Muscle of leg (tissue), 11 donors: ENCODE results near the gene TMOD1. TPM values are rescaled to one million over a fixed set of nuclear protein-coding genes. Genes with fewer than 3 reads are reported as not detected.

Source experiments
- DNase-seq: peaks from one replicate; pipeline ENCODE4 v3.0.0; 2013
- H3K27ac ChIP-seq: one replicate; pipeline ENCODE4 v1.5.1; 2013; ENCODE audit warnings: mild to moderate bottlenecking, low read length, control low read depth
- H3K27me3 ChIP-seq: one replicate; pipeline ENCODE4 v1.6.1; 2013; ENCODE audit warnings: low read length; ENCODE audit not compliant: control insufficient read depth, insufficient read depth
- H3K36me3 ChIP-seq: one replicate; pipeline ENCODE4 v1.6.1; 2013; ENCODE audit warnings: low read length; ENCODE audit not compliant: control insufficient read depth, insufficient read depth
- H3K4me1 ChIP-seq: one replicate; pipeline ENCODE4 v1.6.1; 2013; ENCODE audit warnings: low read length; ENCODE audit not compliant: control insufficient read depth, insufficient read depth
- H3K4me3 ChIP-seq: one replicate; pipeline ENCODE4 v1.5.1; 2013; ENCODE audit warnings: low read length, control low read depth
- H3K9me3 ChIP-seq: replicated peaks from 2 replicates; pipeline ENCODE4 v1.6.1; 2013; ENCODE audit warnings: low read depth, low read length; ENCODE audit not compliant: control insufficient read depth
- WGBS: methylation state at CpG from one replicate; pipeline ENCODE4 v1.1.5; 2013; ENCODE audit warnings: missing lambda C conversion rate; ENCODE audit not compliant: insufficient coverage; 5-methylcytosine and 5-hydroxymethylcytosine counted together
- polyA plus RNA-seq, 8 donors: library from polyadenylated mRNA; unstranded; fragments of 120-200 nt; gene quantifications; one replicate each; pipeline versions ENCODE4 v1.2.1 to v1.2.3, GENCODE V29; 2013; ENCODE audit warnings: inconsistent platforms in 1 of 8, low replicate concordance in 1 of 8; ENCODE audit not compliant: insufficient read length in 8 of 8, insufficient read depth in 1 of 8
- total RNA-seq: library from RNA; stranded (reverse); fragments of 120-200 nt; gene quantifications from one replicate; pipeline ENCODE4 v1.2.4, GENCODE V29; 2013

TMOD1 gene
- total and polyA plus RNA-seq, 9 donors: 46.1 to 139 (median 102) TPM

DNA sequence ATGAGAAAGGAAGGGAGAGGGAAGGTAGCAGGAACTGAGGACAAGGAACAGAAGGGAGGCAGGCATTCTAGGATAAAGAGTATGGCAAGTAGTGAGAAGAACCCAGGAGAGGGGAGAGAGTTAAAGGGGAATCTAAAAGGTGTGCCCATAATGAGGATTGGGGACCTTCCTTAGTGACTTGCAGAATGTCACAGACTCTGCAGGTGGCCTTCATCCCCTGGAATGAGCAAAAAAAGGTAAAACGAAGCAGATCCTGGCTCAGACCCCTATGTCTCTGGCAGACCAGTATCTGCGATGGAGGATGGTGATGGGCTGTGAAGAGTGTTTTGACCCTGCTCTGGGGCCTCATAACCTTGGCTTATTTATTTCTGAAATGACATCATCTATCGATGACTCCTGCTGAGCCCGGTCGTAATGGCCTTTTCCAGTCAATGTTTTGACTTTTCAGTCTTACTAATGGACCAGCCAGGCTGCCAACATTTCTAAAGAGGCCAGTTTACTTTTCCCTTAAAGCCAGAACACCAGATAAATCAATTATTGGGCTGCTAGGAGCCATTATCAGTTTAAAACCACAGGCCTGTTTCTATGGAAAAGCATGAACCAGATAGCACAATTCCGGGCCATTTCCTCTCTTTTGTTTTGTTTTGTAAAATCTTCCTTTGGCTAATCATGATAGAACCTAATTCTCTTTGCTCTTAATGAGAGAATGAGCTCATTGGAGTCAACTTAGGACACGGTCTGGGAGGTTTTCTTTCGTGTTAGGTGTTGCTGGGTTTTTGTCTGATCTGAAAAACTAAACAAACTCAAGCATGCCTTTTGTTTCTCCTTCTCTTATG lies 3.1 kb downstream of the TMOD1 start:
- Histone ChIP-seq H3K4me3 (no peak overlapping the region), H3K4me1 (peaks cover 18% of the 10 kb centered on the region), H3K36me3 (no peaks in the 10 kb centered on the region), H3K27ac (no peak overlapping the region), H3K9me3 (no peaks in the 10 kb centered on the region), H3K27me3 (peaks cover 54% of the 10 kb centered on the region)
- DNase-seq: no peak
- WGBS: 60% methylated on average over 5 of the region's 8 CpGs

DNA sequence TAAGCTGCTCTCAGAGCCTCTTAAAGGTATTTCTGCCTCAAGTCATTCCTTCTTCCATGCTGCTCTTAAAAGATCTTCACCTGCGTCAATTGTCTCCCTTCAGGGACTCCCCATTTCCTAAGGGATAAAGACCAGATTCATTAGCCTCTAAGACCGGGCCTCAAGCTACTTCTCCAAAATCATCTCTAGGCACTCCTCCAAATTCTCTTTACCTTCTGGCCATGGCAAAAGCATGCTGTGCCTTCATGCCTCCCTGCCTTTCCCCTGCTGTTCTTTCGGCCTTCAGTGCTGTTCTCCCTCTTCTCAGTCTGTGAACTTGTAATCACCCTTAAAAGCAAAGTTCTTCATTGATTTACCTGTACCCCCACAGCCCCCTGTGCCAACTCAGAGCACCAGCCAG lies 4.4 kb downstream of the TMOD1 start:
- Histone ChIP-seq H3K27ac (no peak overlapping the region), H3K4me3 (no peak overlapping the region), H3K36me3 (no peaks in the 10 kb centered on the region), H3K4me1 (peaks cover 18% of the 10 kb centered on the region), H3K9me3 (no peaks in the 10 kb centered on the region), H3K27me3 (peaks cover 48% of the 10 kb centered on the region)
- DNase-seq: no peak
- 75% methylated on average over 3 of the region's 3 CpGs for WGBS

DNA sequence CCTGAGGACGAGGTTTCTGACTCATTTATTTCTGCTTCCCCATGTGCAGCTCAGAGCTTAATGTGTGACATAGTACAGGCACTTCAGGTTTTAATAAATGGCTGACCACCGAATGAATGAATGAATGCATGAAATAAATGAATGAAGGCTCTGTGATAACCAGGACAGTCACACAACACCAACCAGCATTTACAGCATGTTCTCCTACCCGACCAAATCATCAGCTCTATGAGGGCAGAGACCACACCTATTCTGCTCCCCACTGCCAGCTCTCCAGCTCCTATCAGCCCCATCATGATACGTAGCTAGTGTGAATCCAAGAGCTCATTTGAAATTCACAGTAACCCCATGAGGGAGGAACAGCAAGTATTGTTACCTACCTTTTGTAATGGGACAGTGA lies 4.8 kb downstream of the TMOD1 start:
- Histone ChIP-seq H3K4me1 (peaks cover 15% of the 10 kb centered on the region), H3K27ac (no peak overlapping the region)
- 60% methylated on average over 2 of the region's 4 CpGs for WGBS

DNA sequence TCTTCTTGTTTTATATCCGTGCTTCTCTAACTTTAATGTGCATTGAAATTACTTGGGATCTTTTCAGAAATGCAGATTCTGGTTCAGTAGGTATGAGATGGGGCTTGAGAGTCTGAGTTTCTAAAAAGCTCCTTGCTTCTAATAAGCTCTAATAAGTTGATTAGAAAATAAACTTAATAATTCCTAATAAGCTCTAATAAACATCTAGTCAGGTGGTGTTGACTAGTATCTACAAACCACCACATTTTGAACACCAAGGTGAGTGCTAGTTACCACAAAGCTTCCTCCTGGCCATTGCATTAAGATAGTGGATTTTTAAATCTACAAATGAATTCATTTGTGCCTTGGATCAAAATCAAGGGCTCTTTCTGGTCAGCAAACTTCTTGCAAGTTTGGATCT lies 5.3 kb downstream of the TMOD1 start:
- H3K4me3 ChIP-seq: no peak overlapping the region
- no peak for DNase-seq
- no CpG with 5 or more reads among the region's 1 CpG for WGBS
- H3K9me3 ChIP-seq: no peaks in the 10 kb centered on the region
- H3K27me3 ChIP-seq: peaks cover 45% of the 10 kb centered on the region
- H3K36me3 ChIP-seq: no peaks in the 10 kb centered on the region
- peaks cover 15% of the 10 kb centered on the region for H3K4me1 ChIP-seq
- H3K27ac ChIP-seq: no peak overlapping the region

More for the DNA sequence above, 4.8 kb downstream of the TMOD1 start:
- no peaks in the 10 kb centered on the region for H3K36me3 ChIP-seq
- H3K4me3 ChIP-seq: no peak overlapping the region
- DNase-seq: no peak
- peaks cover 44% of the 10 kb centered on the region for H3K27me3 ChIP-seq
- no peaks in the 10 kb centered on the region for H3K9me3 ChIP-seq

DNA sequence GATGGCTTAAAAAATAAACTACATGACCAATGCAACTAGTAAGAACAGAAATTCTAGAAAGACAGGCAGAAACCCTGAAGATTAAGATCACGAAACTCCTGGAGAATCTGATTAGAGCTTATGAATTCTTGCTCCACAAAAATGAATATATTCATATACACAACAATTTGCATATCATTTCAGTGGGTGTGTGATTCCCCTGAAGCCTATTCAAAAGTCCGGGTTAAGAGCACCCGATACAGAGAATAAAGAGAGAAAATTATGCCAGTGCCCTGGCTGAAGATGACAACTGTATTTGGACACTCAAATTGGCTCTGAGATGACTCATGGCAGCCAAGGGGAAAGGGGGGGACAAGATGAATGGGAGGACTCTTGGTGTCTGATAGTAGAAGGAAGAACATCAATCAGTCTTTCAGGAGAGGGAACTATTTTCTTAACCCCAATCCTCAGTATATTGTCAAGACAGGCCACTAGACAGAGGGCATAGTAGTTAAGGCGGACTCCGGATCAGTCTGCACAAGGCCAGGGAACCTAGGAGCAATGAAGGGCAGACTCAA lies 6.0 kb downstream of the TMOD1 start:
- 100% methylated on average over 1 of the region's 5 CpGs for WGBS
- Histone ChIP-seq H3K4me1 (peaks cover 11% of the 10 kb centered on the region), H3K4me3 (no peak overlapping the region), H3K27me3 (peaks cover 39% of the 10 kb centered on the region), H3K27ac (no peak overlapping the region), H3K36me3 (no peaks in the 10 kb centered on the region), H3K9me3 (no peaks in the 10 kb centered on the region)
- no peak for DNase-seq

DNA sequence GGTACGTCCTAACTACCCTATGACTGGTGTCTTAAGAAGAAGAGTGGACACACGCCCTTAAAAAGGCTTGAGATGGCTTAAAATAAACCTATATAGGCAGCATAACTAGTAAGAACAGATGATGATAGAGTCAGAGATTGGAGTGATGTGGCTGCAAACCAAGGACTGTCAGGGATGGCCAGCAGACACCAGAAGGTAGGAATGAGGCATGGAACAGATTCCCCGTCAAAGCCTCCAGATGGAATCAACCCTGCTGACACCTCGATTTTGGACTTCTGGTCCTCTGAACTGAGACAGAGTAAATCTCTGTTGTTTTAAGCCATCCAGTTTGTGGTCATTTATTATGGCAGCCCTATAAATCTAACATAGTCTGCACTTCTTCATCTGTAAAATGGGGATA lies 7.4 kb downstream of the TMOD1 start:
- 70% methylated on average over 4 of the region's 4 CpGs for WGBS
- no peaks in the 10 kb centered on the region for H3K9me3 ChIP-seq
- H3K36me3 ChIP-seq: no peaks in the 10 kb centered on the region
- H3K27me3 ChIP-seq: peaks cover 26% of the 10 kb centered on the region
- H3K4me1 ChIP-seq: no peaks in the 10 kb centered on the region
- no peak for DNase-seq
- H3K27ac ChIP-seq: no peak overlapping the region
- no peak overlapping the region for H3K4me3 ChIP-seq

DNA sequence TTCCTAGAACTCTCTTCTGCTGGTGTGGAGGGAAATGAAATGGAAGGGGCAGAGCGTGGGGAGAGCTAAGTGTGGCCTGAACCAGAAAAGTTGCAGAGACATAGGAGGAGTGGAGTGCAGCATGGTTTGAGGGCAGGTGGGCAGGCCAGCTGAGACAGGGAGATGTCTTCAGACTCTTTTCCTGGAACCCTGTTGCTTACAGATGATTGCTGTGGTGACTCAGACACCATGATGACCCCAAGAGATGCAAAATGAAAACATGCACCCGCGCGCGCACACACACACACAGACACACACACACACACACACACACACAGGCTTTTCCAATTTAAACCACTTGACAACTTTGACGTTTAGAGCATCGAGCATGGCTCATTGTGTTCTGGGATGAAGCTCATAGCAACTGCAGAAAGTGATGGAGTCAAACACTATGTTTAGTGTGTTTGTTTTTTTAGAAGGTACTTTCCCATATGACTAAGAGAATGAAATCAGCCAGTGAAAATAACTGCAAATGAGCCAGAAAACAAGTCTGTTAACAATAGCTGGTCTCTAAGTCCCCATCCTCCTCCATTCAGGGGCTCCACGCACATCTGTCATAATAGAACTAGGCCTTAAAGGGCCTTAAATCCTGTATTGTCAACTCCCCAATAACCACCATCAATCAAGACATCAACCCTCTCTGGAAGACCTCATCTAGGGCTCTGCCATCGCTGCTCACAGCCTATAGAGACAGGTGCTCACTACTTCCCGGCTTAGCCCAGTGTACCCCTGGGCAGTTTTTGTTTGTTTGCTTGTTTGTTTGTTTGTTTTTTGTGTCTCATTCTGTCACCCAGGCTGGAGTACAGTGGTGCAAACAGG lies 9.6 kb downstream of the TMOD1 start:
- H3K27me3 ChIP-seq: peaks cover 7% of the 10 kb centered on the region
- H3K9me3 ChIP-seq: no peaks in the 10 kb centered on the region
- H3K4me3 ChIP-seq: no peak overlapping the region
- H3K4me1 ChIP-seq: no peaks in the 10 kb centered on the region
- H3K27ac ChIP-seq: no peak overlapping the region
- 44% methylated on average over 2 of the region's 10 CpGs for WGBS
- no peak for DNase-seq
- H3K36me3 ChIP-seq: no peaks in the 10 kb centered on the region

DNA sequence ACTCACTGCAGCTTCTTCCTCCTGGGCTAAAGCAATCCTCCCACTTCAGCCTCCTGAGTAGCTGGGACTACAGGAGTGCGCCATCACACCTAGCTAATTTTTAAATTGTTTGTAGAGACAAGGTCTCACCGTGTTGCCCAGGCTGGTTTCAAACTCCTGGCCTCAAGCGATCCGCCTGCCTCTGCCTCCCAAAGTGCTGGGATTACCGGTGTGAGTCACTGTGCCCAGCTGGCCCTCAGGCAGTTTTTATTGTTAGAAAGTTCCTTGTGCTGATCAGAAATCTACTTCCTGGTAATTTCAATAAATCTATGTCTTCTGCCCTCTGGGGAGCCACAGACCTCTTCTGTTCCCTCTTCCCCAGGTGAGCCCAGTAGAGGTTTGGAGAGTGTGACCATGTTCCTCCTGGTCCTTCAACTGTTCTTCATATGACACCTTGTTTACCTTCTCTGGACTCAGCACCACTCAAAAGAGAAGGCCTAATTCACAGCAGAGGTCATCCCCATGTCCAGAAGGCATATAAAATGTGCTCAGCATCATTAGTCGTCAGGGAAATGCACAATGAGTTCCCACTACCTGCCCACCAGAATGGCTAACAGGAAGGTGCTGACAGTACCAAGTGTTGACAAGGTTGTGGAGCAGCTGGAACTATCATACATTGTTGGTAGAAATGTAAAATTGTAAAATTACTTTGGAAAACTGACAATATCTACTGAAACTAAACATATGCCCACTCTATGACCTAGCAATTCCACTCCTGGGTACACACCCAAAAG lies 10.4 kb downstream of the TMOD1 start:
- WGBS: 88% methylated on average over 3 of the region's 6 CpGs
- no peaks in the 10 kb centered on the region for H3K4me1 ChIP-seq
- no peaks in the 10 kb centered on the region for H3K36me3 ChIP-seq
- DNase-seq: no peak
- H3K9me3 ChIP-seq: no peaks in the 10 kb centered on the region
- no peak overlapping the region for H3K4me3 ChIP-seq
- H3K27me3 ChIP-seq: peaks cover 5% of the 10 kb centered on the region
- H3K27ac ChIP-seq: no peak overlapping the region

DNA sequence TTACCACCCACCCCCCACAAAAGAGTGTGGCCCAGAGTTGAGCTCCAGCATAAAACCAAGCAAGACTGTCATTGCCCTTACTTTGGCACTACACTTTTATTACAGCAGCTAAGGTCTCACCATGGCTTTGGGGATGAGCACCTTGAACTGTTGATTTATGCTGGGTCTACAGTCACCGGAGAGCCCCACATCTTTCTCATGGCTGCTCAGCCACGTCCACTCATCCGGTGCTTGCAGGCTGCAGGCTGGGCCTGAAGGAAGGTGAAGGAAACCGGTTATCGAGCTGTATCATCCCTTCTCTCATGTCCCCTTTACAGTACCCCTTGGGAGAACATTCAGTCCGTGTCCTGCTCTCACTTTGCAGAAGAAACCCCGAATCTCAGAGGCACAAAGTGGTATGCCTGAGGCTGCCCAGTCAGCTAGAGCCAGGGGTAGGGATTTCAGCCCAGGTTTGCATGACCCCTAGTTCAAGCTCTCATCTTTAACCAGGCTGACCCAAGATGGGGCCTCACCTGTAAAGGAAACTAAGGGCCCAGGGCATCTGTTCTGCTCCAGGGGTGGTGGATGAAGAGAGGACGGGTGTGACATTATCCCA lies 11.6 kb downstream of the TMOD1 start:
- H3K4me3 ChIP-seq: no peak overlapping the region
- peaks cover 5% of the 10 kb centered on the region for H3K27me3 ChIP-seq
- no peaks in the 10 kb centered on the region for H3K4me1 ChIP-seq
- no peak for DNase-seq
- H3K9me3 ChIP-seq: no peaks in the 10 kb centered on the region
- 55% methylated on average over 3 of the region's 8 CpGs for WGBS
- no peaks in the 10 kb centered on the region for H3K36me3 ChIP-seq
- H3K27ac ChIP-seq: no peak overlapping the region
